Measurements from ENCODE around the gene MRC2.

Gene MRC2

GRCh38 chr17:62681061-62681938, 53.8 kb downstream of the MRC2 start:
- no peak for TF ChIP-seq CTCF (IDR thresholded peaks at IDR 0.05)

- no peak for TF ChIP-seq CTCF (IDR thresholded peaks at IDR 0.05)
These were observed 54.5 kb downstream of the MRC2 start for GRCh38 chr17:62681939-62682381.

- TF ChIP-seq CTCF (IDR thresholded peaks at IDR 0.05) = no peak
These were observed 56.7 kb downstream of the MRC2 start for GRCh38 chr17:62684179-62684578.

- TF ChIP-seq CTCF (IDR thresholded peaks at IDR 0.05) = no peak
These were observed 60.5 kb downstream of the MRC2 start for GRCh38 chr17:62687997-62688396.

- TF ChIP-seq CTCF (IDR thresholded peaks at IDR 0.05) = no peak
These were observed 61.1 kb downstream of the MRC2 start for GRCh38 chr17:62688398-62689160.

GRCh38 chr17:62689441-62690167, 62.1 kb downstream of the MRC2 start:
- TF ChIP-seq CTCF (IDR thresholded peaks at IDR 0.05) = no peak

GRCh38 chr17:62690168-62690897, 62.9 kb downstream of the MRC2 start:
- no peak for TF ChIP-seq CTCF (IDR thresholded peaks at IDR 0.05)

Data from LNCAP (cell line).